Activated CD8-positive, alpha-beta T cell treated with anti-CD3 and anti-CD28 coated beads for 36 hours (primary cell): ENCODE results near the gene SF1. TPM values are rescaled to one million over a fixed set of nuclear protein-coding genes. Genes with fewer than 3 reads are reported as not detected.

Experiments
- ATAC-seq: fragments of 200-7000 bp; cut with Tn5 transposase; one replicate; pipeline ENCODE4 v1.10.0; 2021; ENCODE audit warnings: mild to moderate bottlenecking, moderate library complexity
- CTCF ChIA-PET: fragments of 350-600 bp; sonication (Branson Sonifier 250); formaldehyde crosslinking; loops from one replicate; lab custom pipeline; 2021; ENCODE audit warnings: antibody characterized with exemption; lab: Charles Lee
- POLR2A ChIA-PET: fragments of 350-600 bp; sonication (Branson Sonifier 250); formaldehyde crosslinking; loops from one replicate; lab custom pipeline; 2021; ENCODE audit warnings: antibody characterized with exemption; lab: Charles Lee
- DNase-seq: peaks from one replicate; pipeline ENCODE4 v3.0.0-alpha.2; 2020
- H3K27ac Mint-ChIP-seq: one replicate; pipeline ENCODE4 v1.8.0; 2021; ENCODE audit warnings: mild to moderate bottlenecking, mixed read lengths
- H3K27me3 Mint-ChIP-seq: one replicate; pipeline ENCODE4 v1.8.0; 2021; ENCODE audit warnings: mixed read lengths
- H3K36me3 Mint-ChIP-seq: one replicate; pipeline ENCODE4 v1.8.0; 2021; ENCODE audit warnings: low read depth, mixed read lengths
- H3K4me1 Mint-ChIP-seq: one replicate; pipeline ENCODE4 v1.8.0; 2021; ENCODE audit warnings: low read depth, mixed read lengths
- H3K4me3 Mint-ChIP-seq: one replicate; pipeline ENCODE4 v1.8.0; 2021; ENCODE audit warnings: mild to moderate bottlenecking, moderate library complexity, mixed read lengths
- H3K9me3 Mint-ChIP-seq: one replicate; pipeline ENCODE4 v1.8.0; 2021; ENCODE audit warnings: mixed read lengths
- CTCF ChIP-seq: fragments of 200-600 bp; IDR thresholded peaks from one replicate; pipeline ENCODE4 v1.8.0; 2022; ENCODE audit warnings: antibody characterized with exemption, mild to moderate bottlenecking
- intact Hi-C: fragments of 100-400 bp; cut with micrococcal nuclease; formaldehyde crosslinking; loops from one replicate; pipeline ENCODE4 v1.10.0; 2022
- total RNA-seq, 2 experiments: library from RNA; stranded (reverse); gene quantifications; one replicate each; pipeline ENCODE4 v1.2.3, GENCODE V29; 2021

Gene SF1
- total RNA-seq, 2 experiments from 2014 or later: 325 to 342 TPM

GRCh38 chr11:64764040-64764611 lies 14.2 kb downstream of the SF1 start:
- Mint-ChIP-seq H3K4me3 (peak overlapping the region; percentile 35), H3K27ac (peak overlapping the region; percentile 80), H3K36me3 (peaks cover 60% of the 10 kb centered on the region), H3K9me3 (no peaks in the 10 kb centered on the region), H3K27me3 (no peaks in the 10 kb centered on the region), H3K4me1 (peaks cover 84% of the 10 kb centered on the region)
- CTCF ChIA-PET: interaction anchor here (0.7 to 5.0 kb wide), 6 partner anchors 8 to 76 kb away, joined by 3 to 45 read pairs (median 11); partner anchors contain the start of genes RASGRP2 and SF1
- DNase-seq (peak; percentile 82), ATAC-seq (peak; percentile 35)
- POLR2A ChIA-PET: interaction anchor here (1.1 to 24.1 kb wide), 3 partner anchors 9 to 323 kb away, joined by 3 to 331 read pairs (median 308); partner anchors contain the start of genes RASGRP2 and SF1
- intact Hi-C loops: no loop called here
- TF ChIP-seq CTCF: no peak

GRCh38 chr11:64763526-64764039 lies 14.8 kb downstream of the SF1 start:
- H3K4me3 Mint-ChIP-seq: no peak overlapping the region
- CTCF ChIA-PET: interaction anchor here (0.7 to 5.0 kb wide), 6 partner anchors 9 to 75 kb away, joined by 3 to 45 read pairs (median 11); partner anchors contain the start of genes RASGRP2 and SF1
- intact Hi-C loops: no loop called here
- H3K9me3 Mint-ChIP-seq: no peaks in the 10 kb centered on the region
- POLR2A ChIA-PET: interaction anchor here (1.1 to 24.1 kb wide), 5 partner anchors 10 to 324 kb away, joined by 3 to 331 read pairs (median 3); partner anchors contain the start of genes RASGRP2 and SF1
- ATAC-seq: peak; percentile 1
- peak; percentile 48 for DNase-seq
- no peaks in the 10 kb centered on the region for H3K27me3 Mint-ChIP-seq
- H3K4me1 Mint-ChIP-seq: peaks cover 79% of the 10 kb centered on the region
- H3K36me3 Mint-ChIP-seq: peaks cover 56% of the 10 kb centered on the region
- no peak for TF ChIP-seq CTCF
- H3K27ac Mint-ChIP-seq: peak overlapping the region; percentile 80

GRCh38 chr11:64762674-64763525 lies 15.4 kb downstream of the SF1 start:
- Mint-ChIP-seq H3K4me3 (no peak overlapping the region), H3K27me3 (no peaks in the 10 kb centered on the region), H3K9me3 (no peaks in the 10 kb centered on the region), H3K27ac (peak overlapping the region; percentile 80), H3K36me3 (peaks cover 50% of the 10 kb centered on the region), H3K4me1 (peaks cover 72% of the 10 kb centered on the region)
- ChIA-PET CTCF (interaction anchor here (1.2 to 5.0 kb wide), 7 partner anchors 8 to 75 kb away, joined by 3 to 45 read pairs (median 11); partner anchors contain the start of genes RASGRP2 and SF1), POLR2A (interaction anchor here (0.8 to 24.1 kb wide), 5 partner anchors 10 to 68 kb away, joined by 3 to 331 read pairs (median 3); partner anchors contain the start of genes RASGRP2 and SF1)
- DNase-seq (peak; percentile 36), ATAC-seq (peak; percentile 14)
- intact Hi-C loops: no loop called here
- TF ChIP-seq CTCF: no peak

- H3K4me1 Mint-ChIP-seq: peaks cover 66% of the 10 kb centered on the region
- intact Hi-C loops: no loop called here
- H3K4me3 Mint-ChIP-seq: no peak overlapping the region
- CTCF ChIA-PET: interaction anchor here (1.2 to 5.0 kb wide), 4 partner anchors 8 to 17 kb away, joined by 3 to 45 read pairs (median 21); partner anchors contain the start of gene RASGRP2
- ATAC-seq (no peak), DNase-seq (no peak)
- POLR2A ChIA-PET: interaction anchor here (0.8 to 24.1 kb wide), 5 partner anchors 11 to 68 kb away, joined by 3 to 331 read pairs (median 3); partner anchors contain the start of genes RASGRP2 and SF1
- H3K27me3 Mint-ChIP-seq: no peaks in the 10 kb centered on the region
- H3K36me3 Mint-ChIP-seq: peaks cover 43% of the 10 kb centered on the region
- H3K27ac Mint-ChIP-seq: peak overlapping the region; percentile 80
- H3K9me3 Mint-ChIP-seq: no peaks in the 10 kb centered on the region
- no peak for TF ChIP-seq CTCF
These were observed 16.1 kb downstream of the SF1 start for GRCh38 chr11:64762277-64762673.
